GM12892 (cell line): ENCODE measurements around the gene PSMA6.
"Not testable (repeated sequence)": the region's sequence is repeated elsewhere in the genome, so short reads cannot be mapped to it uniquely, and the experiment has no call there.

Experiments used
- DNase-seq: peaks from one replicate; pipeline ENCODE4 v3.0.0; 2011; ENCODE audit not compliant: insufficient read length
- FAIRE-seq: peaks from 2 replicates; lab custom pipeline; 2011; peaks lifted over from hg19 to GRCh38; lab: Jason Lieb, UNC
- POLR2A ChIP-seq: IDR thresholded peaks from 2 replicates; pipeline ENCODE4 v1.6.1; 2011; ENCODE audit warnings: low read depth, low read length, control low read depth
- POLR2AphosphoS5 ChIP-seq: IDR thresholded peaks from 2 replicates; pipeline ENCODE4 v1.6.1; 2011; ENCODE audit warnings: low read depth, low read length, control low read depth
- TAF1 ChIP-seq: IDR thresholded peaks from 2 replicates; pipeline ENCODE4 v1.6.1; 2011; ENCODE audit warnings: low read depth, mild to moderate bottlenecking, control low read depth, low read length, borderline replicate concordance

Gene PSMA6

DNA sequence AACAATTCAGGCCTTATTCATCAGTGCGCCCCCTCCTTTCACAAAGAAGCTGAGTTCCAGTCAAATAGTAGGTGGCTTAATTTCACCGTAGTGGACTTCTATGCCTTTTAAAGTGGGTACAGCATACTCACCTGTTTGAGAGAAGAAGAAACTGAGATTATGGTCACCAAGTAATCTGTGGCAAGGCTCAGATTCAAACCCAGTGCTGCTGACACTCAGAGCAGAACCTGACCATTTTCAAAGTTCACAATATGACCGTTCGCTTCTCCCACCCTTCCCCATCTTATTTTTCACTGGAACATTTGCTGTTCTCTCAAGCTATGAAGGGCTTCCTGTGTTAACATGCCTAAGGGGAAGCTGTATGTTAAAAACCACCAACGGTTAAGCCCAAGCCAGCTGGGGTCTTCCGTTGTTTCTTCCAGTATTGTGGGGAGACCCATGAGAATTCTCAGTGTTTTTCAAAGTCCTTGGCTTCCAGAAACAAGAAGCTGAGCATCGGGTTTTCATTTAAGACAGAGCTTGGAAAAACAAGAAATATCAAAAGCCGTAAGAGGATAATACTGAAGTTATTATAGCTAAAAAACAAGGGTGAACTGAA, 6.1 kb upstream of the PSMA6 start:
- TF ChIP-seq POLR2AphosphoS5 (no peak; the same call in 1 of the 2 replicates), TAF1 (peak; percentile 4; the same call in 1 of the 2 replicates), POLR2A (no peak; the same call in 1 of the 2 replicates)
- peak; percentile 87 for FAIRE-seq
- DNase-seq = no peak

DNA sequence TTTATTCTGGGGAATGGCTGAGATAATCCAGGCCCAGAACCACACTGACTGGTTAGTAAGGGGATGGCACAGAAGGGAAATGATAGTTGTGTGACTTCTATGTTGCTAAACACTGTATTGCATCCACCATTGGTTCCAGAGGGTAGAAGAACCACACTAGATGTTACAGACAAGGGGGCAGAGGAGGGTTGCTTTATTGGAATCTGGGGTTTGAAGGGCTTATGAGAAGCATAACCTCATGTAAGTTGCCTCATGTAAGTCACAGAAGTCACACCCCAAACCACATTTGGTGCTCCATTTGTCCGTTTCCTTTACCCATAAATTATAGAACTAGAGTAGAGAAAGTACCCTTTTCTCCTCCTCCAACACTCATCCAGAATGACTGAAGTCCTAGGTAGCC, 5.5 kb upstream of the PSMA6 start:
- 0 out of 2 replicates have a peak, but pooled peaks have one; percentile 20 for TF ChIP-seq POLR2A
- TF ChIP-seq TAF1 = no peak
- no peak for TF ChIP-seq POLR2AphosphoS5
- FAIRE-seq (no peak), DNase-seq (no peak)

GRCh38 chr14:35287431-35288013, 4.7 kb upstream of the PSMA6 start:
- FAIRE-seq (no peak), DNase-seq (no peak)
- TF ChIP-seq POLR2AphosphoS5 (no peak), TAF1 (no peak), POLR2A (no peak)

- FAIRE-seq (no peak), DNase-seq (no peak)
- no peak for TF ChIP-seq POLR2AphosphoS5
- TF ChIP-seq POLR2A = no peak
- TF ChIP-seq TAF1 = no peak
Observed at GRCh38 chr14:35289623-35290022, 2.6 kb upstream of the PSMA6 start.

DNA sequence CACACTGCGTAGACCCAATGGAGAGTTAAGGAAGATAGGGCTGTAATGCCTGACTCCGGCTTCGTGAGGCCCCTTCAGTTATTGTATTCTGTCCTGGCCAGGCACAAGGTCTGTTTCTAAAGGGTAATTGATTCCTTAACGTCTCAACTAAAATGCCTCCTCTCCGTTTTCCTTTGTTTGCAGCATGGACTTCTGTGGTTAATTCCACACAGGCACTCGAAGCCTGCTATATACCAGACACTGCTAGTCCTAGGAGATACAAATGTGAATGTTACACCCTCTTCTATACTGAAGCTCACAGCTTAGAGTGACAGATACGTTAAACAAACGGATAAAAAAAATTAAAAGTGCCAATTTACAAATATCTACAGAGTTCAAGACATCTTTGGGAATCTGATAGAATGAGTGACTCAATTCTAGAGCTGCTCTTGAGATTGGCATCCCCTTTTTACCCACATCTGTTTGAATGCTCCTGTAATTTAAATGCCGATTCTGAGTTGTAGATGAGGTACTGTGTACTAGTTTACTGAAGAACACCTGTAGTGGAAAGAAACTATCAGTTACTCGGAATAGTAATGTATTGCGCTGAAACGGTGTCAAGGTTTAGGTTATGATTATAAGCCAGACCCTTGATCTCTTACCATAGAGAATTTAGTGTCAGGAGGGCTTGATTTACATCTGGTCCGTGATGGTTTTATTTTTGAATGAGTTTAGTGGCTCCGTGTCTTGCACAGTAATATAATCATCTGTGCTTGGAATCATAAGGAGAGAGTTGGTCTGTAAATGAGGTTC, 784 bp downstream of the PSMA6 start:
- no peak for TF ChIP-seq POLR2A
- no peak for TF ChIP-seq POLR2AphosphoS5
- no peak for TF ChIP-seq TAF1
- FAIRE-seq (no peak), DNase-seq (no peak)

- no peak for TF ChIP-seq POLR2AphosphoS5
- no peak for TF ChIP-seq TAF1
- no peak for TF ChIP-seq POLR2A
- no peak for DNase-seq
- no peak for FAIRE-seq
Observed at GRCh38 chr14:35295845-35296161, 3.6 kb downstream of the PSMA6 start.

- FAIRE-seq (no peak), DNase-seq (no peak)
- TF ChIP-seq TAF1 (no peak), POLR2A (no peak), POLR2AphosphoS5 (no peak)
Observed at GRCh38 chr14:35296545-35296944, 4.4 kb downstream of the PSMA6 start.

- DNase-seq = no peak
- no peak for FAIRE-seq
- TF ChIP-seq POLR2A = no peak
- no peak for TF ChIP-seq TAF1
- TF ChIP-seq POLR2AphosphoS5 = no peak
Observed at GRCh38 chr14:35297706-35298105, 5.5 kb downstream of the PSMA6 start.

- TF ChIP-seq TAF1 (no peak), POLR2AphosphoS5 (no peak), POLR2A (no peak)
- DNase-seq = no peak
- FAIRE-seq = no peak
Observed at GRCh38 chr14:35298351-35298750, 6.2 kb downstream of the PSMA6 start.

DNA sequence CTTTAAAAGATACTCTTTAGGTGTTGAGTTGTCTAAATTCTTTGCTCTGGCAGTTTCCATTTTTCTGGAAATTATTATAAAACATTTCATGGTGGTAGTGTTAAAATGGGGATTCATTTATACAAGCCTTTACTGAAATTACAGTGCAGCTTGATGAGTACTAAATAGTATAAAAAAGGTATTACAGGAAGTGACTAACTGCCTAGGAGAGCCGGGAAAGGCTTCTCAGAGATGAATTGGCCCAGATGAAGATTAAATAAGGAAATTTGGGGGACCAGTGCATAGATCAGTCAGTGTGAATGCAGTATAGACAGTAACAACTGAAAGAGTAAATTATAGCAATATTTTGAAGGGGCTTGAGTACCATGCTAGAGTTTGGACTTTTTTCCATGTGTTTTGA, 7.5 kb downstream of the PSMA6 start:
- no peak for FAIRE-seq
- no peak for DNase-seq
- TF ChIP-seq TAF1 = no peak
- TF ChIP-seq POLR2A = no peak
- TF ChIP-seq POLR2AphosphoS5 = no peak

DNA sequence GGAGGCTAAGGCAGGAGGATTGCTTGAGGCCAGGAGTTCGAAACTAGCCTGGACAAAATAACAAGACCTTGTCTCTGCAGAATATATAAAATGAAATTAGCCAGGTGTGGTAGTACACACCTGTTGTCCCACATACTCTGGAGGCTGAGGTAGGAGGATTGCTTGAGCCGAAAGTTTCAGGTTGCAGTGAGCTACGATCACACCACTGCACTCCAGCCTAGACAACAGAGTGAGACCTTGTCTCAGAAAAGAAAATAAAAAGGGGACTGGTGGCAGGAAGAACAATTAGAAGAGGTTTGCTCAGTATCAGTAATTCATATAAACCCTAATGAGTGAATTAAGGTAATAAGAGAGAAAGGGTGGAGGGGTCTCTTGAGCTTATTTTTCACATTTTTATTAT, 8.0 kb downstream of the PSMA6 start:
- FAIRE-seq = no peak
- TF ChIP-seq POLR2A = no peak
- TF ChIP-seq POLR2AphosphoS5 = no peak
- TF ChIP-seq TAF1 = no peak

GRCh38 chr14:35301334-35301733, 9.2 kb downstream of the PSMA6 start:
- not testable (repeated sequence) for FAIRE-seq

More for the DNA sequence above, 8.0 kb downstream of the PSMA6 start:
- no peak for DNase-seq

More at GRCh38 chr14:35301334-35301733, 9.2 kb downstream of the PSMA6 start:
- DNase-seq = not testable (repeated sequence)
